HG03565 (cell line): Measurements from ENCODE around the gene DGKI.

ENCODE experiments used
- ATAC-seq: cut with Tn5 transposase; IDR thresholded peaks from one replicate; pipeline ENCODE4 v1.9.1; 2021; ENCODE audit warnings: mild to moderate bottlenecking, moderate library complexity; ENCODE audit not compliant: unreplicated experiment

DGKI gene

DNA sequence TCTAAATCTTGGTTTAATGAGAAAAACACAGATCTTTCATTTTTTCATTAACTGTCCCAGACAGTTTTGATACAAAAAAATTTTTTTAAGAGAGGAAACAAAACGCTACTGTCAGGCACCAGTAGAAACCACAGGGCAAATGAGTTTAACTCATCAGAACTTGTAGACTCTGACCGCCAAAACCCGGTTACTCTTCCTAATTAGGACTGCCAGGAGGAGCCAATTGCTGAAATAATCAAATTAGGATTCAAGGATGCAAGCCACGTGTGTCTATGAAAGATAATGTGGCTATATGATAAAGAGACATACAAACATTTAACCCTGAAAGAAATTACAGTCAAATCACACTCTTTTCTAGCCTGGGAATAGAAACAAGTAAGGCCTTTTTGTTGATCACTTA, 154.4 kb downstream of the DGKI start:
- ATAC-seq, result no peak

GRCh38 chr7:137691566-137691965, 155.2 kb downstream of the DGKI start:
- no peak for ATAC-seq

- ATAC-seq, result no peak
Observed at GRCh38 chr7:137690635-137691034, 156.1 kb downstream of the DGKI start.

GRCh38 chr7:137689761-137690160, 157.0 kb downstream of the DGKI start:
- no peak for ATAC-seq

DNA sequence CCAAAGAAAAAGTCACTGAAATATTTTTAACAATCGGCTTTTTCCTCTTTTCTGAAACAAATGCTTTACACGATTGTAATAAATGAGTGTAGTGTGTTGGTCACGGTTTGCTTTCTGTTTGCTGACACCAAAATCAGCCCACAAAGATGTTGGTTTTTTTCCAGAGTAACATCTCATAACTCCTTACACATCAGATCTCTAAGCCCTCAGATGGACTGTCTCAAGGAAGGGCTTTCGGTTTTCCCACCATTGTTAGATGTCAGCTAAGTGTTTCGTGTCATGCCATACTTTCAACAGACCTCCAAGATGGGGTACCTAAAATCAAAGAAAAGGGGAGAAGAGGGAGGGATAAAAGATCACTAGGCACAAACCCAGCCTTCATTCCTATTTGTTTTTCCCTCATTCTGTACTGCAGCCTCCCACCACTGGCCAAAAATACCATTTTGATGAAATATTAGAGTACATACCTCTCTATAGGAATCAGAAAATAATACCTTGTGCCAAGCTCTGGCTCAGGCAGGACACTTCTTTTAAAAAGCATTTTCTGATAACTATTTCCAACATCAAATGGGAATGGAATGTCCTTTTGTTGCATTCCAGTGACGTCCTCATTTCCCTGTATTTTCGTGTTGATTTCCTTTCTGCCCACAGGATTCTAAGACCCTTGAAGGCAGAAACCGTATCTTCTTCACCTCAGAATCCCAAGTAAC, 159.1 kb downstream of the DGKI start:
- no peak for ATAC-seq

DNA sequence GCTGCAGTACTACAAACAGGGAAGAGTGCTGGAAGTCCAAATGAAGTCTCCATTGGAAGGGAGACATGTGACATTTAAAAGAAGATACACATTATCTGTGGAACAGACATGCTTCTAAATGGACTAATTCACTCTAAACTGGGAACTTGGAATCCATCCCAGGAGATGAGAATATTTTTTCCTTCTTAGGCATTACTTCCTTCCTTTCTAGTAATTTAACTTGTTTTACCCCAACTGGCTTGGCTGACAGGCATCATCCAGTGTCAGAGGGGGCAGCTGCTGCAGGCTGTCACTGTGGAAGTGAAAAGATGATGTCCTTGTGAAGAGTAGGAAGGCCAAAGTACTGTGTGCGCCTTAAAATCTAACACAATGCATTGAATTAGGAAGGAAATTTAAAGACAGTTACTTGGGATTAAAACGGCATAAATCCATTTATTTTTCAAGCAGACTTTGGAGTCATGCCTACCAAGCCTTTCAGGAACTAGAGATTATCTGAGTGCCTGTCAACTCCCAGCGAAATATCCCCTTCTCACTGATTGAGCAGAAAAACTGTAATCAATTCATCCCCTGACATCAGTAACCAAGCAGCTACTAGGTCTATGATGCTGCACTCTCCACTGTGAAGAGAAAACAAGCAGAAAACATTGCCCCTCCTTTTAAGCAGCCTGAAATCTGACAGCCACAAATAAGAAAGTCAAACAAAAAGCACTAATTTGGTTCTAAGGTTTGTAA, 161.2 kb downstream of the DGKI start:
- no peak for ATAC-seq

DNA sequence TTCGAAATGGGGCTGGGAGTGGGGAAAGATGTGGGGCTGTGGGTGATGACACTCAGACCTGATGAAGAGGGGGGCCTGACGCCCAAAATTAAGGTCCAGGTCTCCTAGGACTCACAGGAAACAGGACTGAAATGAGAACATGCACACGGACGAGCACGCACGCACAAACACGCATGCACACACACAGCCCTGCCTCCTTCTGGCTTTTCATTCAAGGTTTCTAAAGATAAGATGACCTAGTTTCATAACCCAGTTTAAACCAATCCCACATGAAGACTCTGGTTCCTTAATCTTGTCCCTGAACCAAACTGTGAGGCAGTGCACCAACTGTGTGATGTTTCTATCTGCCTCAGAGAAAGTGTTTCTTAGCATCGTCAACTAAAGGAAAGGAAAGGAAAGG, 162.0 kb downstream of the DGKI start:
- no peak for ATAC-seq

DNA sequence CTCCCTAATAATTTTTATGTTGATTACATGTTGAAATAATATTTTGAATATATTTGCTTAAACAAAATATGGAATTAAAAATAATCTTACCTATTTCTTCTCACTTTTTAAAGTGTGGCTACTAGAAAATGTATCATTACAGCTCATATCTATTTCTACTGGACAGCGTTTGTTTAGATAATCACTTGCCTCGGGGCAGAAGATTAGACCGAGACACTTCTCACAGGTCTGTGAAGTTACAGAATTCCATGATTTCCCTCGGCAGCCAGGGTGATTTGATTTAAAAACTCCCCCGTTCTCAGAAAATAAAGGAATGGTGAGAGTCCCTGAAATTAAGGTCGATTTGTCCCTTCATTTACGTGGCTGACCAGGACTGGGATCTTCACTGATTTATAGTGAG, 162.5 kb downstream of the DGKI start:
- no peak for ATAC-seq

DNA sequence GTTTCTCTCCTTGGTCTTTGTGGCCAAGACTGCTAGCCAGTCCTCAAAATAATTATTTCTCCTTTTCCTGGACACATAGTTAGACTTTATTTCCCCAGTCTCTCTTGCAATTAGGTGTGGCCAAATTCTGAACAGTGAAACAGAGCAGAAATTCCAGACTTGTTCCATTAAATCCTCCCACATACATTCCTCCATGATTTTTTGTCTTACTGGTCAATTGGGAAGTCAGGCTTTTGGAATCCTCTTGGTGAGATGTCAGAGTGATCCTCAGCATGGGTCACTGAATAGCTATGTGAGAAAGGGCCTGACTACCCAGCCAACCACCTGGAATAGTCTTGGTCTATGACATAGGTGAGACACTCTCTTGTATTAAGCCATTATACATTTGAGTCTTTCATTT, 164.2 kb downstream of the DGKI start:
- no peak for ATAC-seq

DNA sequence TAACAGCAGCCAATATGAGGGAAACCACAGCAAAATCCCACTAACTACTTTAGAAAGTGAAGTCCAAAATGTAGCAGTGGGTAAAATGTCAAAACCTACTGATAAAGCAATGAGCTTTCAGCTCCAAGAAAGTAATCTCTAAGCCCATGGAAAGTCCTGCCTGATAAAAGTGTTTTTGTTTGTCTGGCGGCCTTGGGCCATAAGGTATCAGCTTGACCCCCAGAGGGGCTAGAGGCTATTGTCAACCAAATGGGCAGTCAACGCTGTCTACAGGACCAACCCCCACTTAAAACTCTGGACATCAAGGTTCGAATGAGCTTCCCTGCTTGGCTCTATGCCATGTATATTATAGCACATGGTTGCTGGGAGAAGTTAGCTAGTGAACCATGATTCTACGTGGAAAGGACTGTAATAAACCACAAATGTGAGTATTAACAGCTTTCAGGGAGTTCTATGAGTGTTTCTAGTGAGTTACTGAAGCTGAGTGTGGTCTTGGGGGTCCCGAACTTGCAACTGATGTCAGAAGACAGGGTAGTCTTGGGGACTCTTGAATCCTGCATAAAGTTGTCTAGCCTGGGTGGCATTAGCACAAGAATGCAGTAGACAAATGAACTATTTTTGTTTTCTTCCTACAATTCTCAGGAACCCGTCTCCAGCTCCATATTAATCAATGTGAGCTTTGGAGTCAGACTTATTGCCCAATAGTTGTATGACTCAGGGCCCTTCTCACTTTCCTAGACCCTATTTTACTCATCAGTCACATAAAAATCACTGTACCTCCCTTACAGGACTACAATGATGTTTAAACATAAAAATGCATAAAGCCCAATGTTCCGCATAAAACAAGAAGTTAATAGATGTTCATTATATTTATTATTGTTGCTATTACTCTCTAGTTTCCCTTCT, 164.9 kb downstream of the DGKI start:
- ATAC-seq, result no peak

DNA sequence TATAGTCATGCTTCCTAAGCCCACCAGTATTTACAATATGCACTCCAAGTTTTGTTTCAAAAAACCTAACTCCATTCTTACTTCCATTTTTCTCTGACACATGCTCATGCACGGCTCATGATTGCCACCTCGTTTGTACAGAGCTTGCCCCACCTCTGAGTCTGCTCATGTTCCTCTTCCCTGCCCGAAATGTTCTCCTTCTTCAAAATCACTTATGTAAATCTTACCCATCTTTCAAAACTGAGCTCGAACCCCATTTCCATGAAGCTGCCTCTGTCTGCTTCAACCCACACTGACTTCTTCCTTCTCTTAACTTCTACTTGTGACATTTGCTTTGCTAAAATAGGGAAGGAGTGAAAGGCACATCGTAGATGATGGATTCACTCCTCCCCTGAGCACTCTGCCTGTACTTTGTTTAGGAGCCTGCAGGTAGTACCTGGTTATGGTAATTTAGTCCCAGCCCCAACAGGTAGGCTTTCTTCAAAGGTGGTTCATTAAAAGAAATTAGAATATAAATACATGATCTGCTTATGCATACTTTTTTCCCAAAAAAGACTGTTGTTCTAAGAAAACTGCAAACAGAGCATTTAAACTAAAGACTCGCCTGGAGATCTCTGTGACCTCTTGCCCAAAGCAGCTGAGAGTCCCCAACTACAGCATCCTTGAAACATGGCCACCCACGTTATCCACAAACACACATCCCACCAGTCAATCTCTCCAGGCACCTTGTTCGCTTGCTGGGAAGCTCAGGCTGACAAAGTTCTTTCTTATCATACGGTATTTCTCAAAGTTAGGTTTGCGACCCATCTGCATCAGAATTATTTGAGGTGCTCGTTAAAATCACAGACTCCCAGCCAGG, 172.0 kb downstream of the DGKI start:
- ATAC-seq, result no peak

DNA sequence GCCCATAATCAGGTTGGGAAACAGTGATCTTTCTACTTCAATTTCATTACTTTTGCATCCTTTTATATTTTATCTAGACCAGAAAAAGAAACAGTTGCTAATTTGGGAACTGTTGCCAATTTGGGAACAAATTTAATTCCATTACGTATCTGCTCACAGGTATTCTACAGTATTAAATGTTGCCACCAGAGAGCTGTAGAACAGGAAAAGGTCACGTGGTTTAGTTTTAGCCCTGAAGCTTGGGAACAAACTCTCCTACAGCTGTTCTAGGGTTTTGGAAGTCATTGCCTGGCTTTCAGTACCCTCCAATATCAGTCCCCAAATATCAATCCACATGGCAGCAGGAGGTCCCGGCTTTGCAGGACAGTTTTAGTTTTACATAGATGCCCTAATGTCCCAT, 172.7 kb downstream of the DGKI start:
- ATAC-seq, result no peak

DNA sequence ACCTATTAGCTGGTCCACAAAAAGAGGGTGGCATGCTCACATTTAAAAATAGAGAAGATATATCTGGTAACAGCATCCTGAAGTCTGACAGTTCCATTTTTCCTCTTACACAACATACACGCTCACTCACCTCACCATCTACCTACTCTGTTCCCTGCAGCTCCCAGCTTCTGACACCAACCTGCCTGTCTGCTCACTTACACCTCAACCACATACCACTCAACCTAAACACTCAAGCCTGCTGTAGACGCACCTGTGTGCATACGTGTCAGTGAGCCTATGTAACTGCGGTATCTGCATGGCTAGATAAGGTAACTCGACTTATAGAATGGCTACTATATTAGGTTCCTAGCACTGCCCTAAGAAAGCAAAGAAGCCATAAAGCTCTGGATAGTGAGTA, 174.9 kb downstream of the DGKI start:
- ATAC-seq, result no peak

DNA sequence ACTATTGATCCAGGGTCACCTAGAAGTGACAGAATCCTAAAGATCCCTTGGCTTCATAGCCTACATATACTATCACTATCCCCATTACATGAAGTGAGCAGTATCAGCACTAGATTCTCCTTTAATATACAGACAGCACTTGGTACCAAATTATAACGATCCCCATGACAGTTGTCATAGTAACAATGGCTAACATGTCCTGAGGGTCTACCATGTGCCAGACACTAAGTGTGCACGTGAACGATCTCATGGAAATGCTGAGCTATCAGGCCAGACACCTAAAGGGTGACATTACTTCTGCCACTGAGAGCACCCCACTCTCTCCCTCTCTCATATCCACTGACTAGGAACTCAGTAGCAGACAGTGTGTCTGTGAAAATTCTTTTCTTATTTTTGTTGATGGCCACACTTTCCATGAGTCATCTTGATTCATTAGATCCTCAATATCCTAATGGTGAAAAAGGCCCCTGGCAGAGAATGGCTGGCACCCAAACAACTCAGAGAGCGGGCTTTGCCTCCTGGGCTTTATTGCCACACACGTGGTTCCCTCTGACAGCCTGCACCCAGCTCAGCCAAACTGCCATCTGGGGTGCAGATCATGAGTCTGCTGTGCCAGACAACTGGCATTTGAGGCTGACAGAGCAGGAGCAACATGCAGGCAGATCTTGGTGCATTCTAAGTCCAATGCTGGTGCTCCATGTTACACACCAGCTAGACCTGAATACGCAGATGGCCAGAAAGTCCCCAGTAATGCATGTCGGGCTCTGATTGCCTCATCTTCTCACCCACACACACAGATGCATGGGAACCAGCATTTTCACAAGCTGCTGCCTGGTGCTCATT, 176.3 kb downstream of the DGKI start:
- peak; percentile 35 for ATAC-seq

- ATAC-seq, result no peak
Observed at GRCh38 chr7:137669706-137670105, 177.1 kb downstream of the DGKI start.

DNA sequence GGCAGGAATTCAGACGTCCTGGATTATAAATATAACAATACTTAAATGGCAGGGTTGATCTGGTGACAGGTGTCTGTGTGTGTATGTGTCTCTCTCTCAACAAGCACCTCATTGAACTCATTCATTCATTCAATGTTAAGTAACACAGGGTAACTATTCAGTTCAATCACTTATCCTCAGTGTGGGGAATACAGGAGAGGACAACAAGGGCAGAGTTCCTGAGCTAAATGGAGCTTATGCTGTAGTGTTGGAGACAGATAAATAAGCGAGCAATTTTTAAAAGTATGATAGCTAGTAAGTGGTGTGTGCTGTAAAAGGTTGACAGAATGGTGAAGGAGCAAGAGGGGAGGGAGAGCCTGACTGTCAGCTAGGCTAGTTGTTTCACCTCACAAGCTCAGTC, 178.4 kb downstream of the DGKI start:
- ATAC-seq, result no peak

- no peak for ATAC-seq
Observed at GRCh38 chr7:137667633-137668387, 179.0 kb downstream of the DGKI start.

DNA sequence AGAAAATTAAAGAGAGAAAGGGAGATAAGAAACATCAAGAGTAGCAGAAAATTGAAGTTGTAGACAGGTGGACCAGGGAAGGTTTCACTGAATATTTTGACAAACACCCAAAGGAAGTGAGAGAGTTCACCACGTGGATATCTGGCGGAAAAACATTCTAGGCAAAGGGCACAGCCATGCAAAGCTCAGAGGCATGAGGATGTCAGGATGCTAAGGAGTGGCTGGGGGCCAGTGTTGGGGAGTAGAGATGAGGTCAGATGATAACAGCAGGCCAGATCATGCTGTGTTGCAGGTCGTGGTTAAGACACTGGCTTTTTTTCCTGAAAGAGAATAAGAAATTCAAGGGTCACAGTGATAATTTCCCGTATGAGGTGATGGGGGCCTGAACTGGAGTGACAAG, 181.9 kb downstream of the DGKI start:
- no peak for ATAC-seq

GRCh38 chr7:137661634-137662033, 185.1 kb downstream of the DGKI start:
- ATAC-seq, result no peak
